HG03469 (cell line): ENCODE measurements around the gene CDKN3.

Experiments
- ATAC-seq: cut with Tn5 transposase; IDR thresholded peaks from one replicate; pipeline ENCODE4 v1.9.1; 2021; ENCODE audit warnings: mild to moderate bottlenecking, moderate library complexity, moderate number of reproducible peaks; ENCODE audit not compliant: unreplicated experiment

The CDKN3 gene

GRCh38 chr14:54396493-54397335, at the start of gene CDKN3:
TSS of gene CDKN3 (plus strand) at chr14:54397007. CDS start at chr14:54397069, 62 bp downstream.
- peak; percentile 96 for ATAC-seq

- no peak for ATAC-seq
Measured at GRCh38 chr14:54347044-54347443, 49.8 kb upstream of the CDKN3 start.

GRCh38 chr14:54348001-54348611, 48.7 kb upstream of the CDKN3 start:
- ATAC-seq, result no peak

GRCh38 chr14:54348923-54349620, 47.7 kb upstream of the CDKN3 start:
- ATAC-seq, result no peak

GRCh38 chr14:54349713-54350112, 47.1 kb upstream of the CDKN3 start:
- no peak for ATAC-seq

GRCh38 chr14:54350203-54350602, 46.6 kb upstream of the CDKN3 start:
- no peak for ATAC-seq

GRCh38 chr14:54353266-54353665, 43.5 kb upstream of the CDKN3 start:
- ATAC-seq, result no peak

- no peak for ATAC-seq
Measured at GRCh38 chr14:54353694-54354093, 43.1 kb upstream of the CDKN3 start.

- no peak for ATAC-seq
Measured at GRCh38 chr14:54354096-54354495, 42.7 kb upstream of the CDKN3 start.

- no peak for ATAC-seq
Measured at GRCh38 chr14:54354968-54355641, 41.7 kb upstream of the CDKN3 start.

- ATAC-seq, result no peak
Measured at GRCh38 chr14:54355698-54356097, 41.1 kb upstream of the CDKN3 start.

- ATAC-seq, result no peak
Measured at GRCh38 chr14:54356172-54356571, 40.6 kb upstream of the CDKN3 start.

- no peak for ATAC-seq
Measured at GRCh38 chr14:54360667-54361066, 36.1 kb upstream of the CDKN3 start.

- no peak for ATAC-seq
Measured at GRCh38 chr14:54362089-54362504, 34.7 kb upstream of the CDKN3 start.

- no peak for ATAC-seq
Measured at GRCh38 chr14:54362759-54363437, 33.9 kb upstream of the CDKN3 start.

GRCh38 chr14:54364555-54365415, 32.0 kb upstream of the CDKN3 start:
- no peak for ATAC-seq

- no peak for ATAC-seq
Measured at GRCh38 chr14:54366736-54367735, 29.8 kb upstream of the CDKN3 start.

GRCh38 chr14:54368291-54368690, 28.5 kb upstream of the CDKN3 start:
- no peak for ATAC-seq
